Measurements from ENCODE around the gene FBLN1.

GRCh38 chr22:45589556-45589955 lies 86.9 kb downstream of the FBLN1 start:
- TF ChIP-seq CTCF (conservative IDR thresholded peaks at IDR 0.05) (no peak), ZFX (IDR thresholded peaks at IDR 0.05) (no peak)

All from C4-2B (cell line).